H54 (cell line): ENCODE data around the gene GRIK1.

Experiments used
- DNase-seq: peaks from one replicate; pipeline ENCODE4 v3.0.0; 2011; ENCODE audit warnings: low spot score, mixed read lengths; ENCODE audit not compliant: insufficient read length
- FAIRE-seq: peaks from 3 replicates; lab custom pipeline; 2011; peaks lifted over from hg19 to GRCh38; lab: Jason Lieb, UNC
- POLR2A ChIP-seq: IDR thresholded peaks from 2 replicates; pipeline ENCODE4 v1.6.1; 2011; ENCODE audit warnings: low read depth, mild to moderate bottlenecking, low read length

The GRIK1 gene

DNA sequence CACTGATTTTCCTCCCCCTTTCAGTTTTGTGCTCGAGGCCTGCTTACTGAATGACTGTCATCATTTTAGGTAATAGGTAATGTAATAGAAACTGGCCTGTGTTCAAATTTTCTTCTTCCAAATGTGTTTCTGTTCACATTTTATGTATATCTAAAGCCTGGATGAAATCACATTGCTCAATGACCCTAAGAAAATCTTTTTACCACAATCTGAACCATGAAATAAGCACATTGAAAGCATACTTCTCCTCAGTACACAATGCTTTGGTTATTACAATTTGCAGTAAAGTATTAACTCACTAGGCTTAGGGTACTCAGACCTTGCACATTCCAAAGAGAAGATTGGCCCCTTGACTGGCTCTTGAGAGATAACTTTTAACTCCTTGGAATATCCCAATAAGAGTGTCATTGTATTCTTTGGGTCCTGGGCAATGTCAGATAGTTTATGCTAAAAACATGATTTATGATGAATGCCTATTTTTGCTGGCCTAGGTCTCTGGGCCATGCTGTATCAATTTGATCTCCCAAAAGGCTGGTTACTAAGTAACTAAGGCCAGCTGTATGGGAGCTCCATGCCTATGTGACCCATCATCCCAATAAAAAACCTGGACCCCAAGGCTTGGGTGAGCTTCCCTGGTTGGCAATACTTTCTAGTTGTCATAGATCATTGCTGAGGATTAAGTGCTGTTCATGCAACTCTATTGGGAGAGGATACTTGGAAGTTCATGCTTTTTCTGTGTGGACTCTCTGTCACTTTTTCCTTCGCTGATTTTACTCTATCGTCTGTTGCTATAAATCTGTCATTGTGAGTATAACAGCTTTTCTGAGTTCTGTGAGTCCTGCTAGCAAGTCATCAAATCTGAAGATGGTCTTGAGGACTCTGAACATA, 293.9 kb downstream of the GRIK1 start:
- FAIRE-seq, result no peak

GRCh38 chr21:29643289-29643688, 296.5 kb downstream of the GRIK1 start:
- DNase-seq (no peak), FAIRE-seq (no peak)
- TF ChIP-seq POLR2A, result no peak

More for the DNA sequence above, 293.9 kb downstream of the GRIK1 start:
- no peak for TF ChIP-seq POLR2A
- no peak for DNase-seq

- DNase-seq (no peak), FAIRE-seq (no peak)
- no peak for TF ChIP-seq POLR2A
Observed at GRCh38 chr21:29642551-29643245, 297.1 kb downstream of the GRIK1 start.

- DNase-seq, result no peak
- no peak for FAIRE-seq
- no peak for TF ChIP-seq POLR2A
Observed at GRCh38 chr21:29641635-29642550, 297.9 kb downstream of the GRIK1 start.

GRCh38 chr21:29641001-29641634, 298.7 kb downstream of the GRIK1 start:
- no peak for DNase-seq
- TF ChIP-seq POLR2A, result no peak
- FAIRE-seq, result no peak

GRCh38 chr21:29640080-29640508, 299.7 kb downstream of the GRIK1 start:
- no peak for TF ChIP-seq POLR2A
- FAIRE-seq (no peak), DNase-seq (no peak)

- no peak for FAIRE-seq
- DNase-seq, result no peak
- no peak for TF ChIP-seq POLR2A
Observed at GRCh38 chr21:29639366-29640079, 300.3 kb downstream of the GRIK1 start.

DNA sequence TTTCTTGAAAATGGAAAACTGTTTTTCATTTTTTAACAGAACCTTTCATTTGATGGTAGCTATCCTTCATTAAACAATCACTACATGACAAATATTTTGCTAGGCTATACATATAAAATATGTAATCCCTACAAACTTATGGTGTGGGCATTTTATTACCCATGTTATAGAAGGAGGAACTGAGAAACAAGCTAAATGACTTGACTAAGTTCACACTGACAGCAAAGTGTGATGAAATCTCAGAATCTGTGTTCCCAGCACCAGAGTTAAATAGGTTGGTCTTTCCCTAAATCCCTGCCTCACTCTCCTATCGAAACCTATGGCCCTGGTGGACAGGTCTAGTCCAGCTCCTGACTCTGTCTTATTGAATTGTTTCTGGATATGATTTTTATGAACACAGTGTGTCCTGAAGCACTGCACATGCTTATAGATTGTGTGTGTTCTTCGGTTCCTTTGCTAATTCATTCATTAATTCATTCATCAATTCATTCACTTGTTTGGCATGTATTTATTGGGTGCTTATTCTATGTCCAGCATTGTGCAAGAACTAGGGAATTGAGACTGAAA, 301.0 kb downstream of the GRIK1 start:
- FAIRE-seq (no peak), DNase-seq (no peak)
- TF ChIP-seq POLR2A, result no peak

DNA sequence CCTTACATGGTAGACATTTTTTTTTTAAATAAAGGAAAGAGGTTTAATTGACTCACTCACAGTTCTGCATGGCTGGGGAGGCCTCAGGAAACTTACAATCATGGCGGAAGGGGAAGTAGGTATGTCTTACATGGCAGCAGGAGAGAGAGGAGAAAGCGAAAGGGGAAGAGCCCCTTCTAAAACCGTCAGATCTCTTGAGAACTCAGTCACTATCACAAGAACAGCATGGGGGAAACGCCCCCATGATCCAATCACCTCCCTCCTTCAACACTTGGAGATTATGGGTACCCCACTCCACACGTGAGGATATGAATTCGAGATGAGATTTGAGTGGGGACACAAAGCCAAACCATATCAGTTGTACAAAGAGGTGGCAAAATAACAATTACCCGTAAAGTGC, 301.7 kb downstream of the GRIK1 start:
- FAIRE-seq (no peak), DNase-seq (no peak)
- no peak for TF ChIP-seq POLR2A

GRCh38 chr21:29637553-29637952, 302.2 kb downstream of the GRIK1 start:
- FAIRE-seq (no peak), DNase-seq (no peak)
- no peak for TF ChIP-seq POLR2A

- DNase-seq (no peak), FAIRE-seq (no peak)
- TF ChIP-seq POLR2A, result no peak
Observed at GRCh38 chr21:29637134-29637533, 302.7 kb downstream of the GRIK1 start.

DNA sequence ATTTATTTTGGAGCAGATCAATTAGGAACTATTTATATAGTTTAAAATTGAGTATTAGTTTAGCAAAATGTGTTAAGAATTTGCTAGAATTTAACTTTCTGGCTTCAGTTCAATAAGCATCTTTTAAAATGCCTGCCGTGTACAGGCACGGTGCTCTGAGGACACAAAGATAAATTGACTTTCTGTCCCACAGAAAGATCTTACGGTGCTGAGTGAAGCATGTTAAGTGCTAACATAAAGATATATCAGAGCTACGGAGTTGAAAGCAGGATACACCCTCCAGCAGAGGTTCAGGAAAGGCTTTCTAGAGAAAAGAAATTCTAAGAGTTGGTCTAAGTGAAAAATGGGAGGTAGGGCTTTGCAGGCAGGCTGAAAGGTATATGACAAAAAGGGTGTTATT, 305.4 kb downstream of the GRIK1 start:
- FAIRE-seq, result no peak
- no peak for DNase-seq
- no peak for TF ChIP-seq POLR2A

GRCh38 chr21:29633756-29634155, 306.0 kb downstream of the GRIK1 start:
- no peak for DNase-seq
- no peak for TF ChIP-seq POLR2A
- FAIRE-seq, result no peak
